ENCODE data around the gene NCKAP5L.

The NCKAP5L gene

GRCh38 chr12:49821373-49822287 lies 6.6 kb downstream of the NCKAP5L start:
- DNase-seq = no peak

- DNase-seq = no peak
Measured at GRCh38 chr12:49819786-49820185, 8.4 kb downstream of the NCKAP5L start.

DNA sequence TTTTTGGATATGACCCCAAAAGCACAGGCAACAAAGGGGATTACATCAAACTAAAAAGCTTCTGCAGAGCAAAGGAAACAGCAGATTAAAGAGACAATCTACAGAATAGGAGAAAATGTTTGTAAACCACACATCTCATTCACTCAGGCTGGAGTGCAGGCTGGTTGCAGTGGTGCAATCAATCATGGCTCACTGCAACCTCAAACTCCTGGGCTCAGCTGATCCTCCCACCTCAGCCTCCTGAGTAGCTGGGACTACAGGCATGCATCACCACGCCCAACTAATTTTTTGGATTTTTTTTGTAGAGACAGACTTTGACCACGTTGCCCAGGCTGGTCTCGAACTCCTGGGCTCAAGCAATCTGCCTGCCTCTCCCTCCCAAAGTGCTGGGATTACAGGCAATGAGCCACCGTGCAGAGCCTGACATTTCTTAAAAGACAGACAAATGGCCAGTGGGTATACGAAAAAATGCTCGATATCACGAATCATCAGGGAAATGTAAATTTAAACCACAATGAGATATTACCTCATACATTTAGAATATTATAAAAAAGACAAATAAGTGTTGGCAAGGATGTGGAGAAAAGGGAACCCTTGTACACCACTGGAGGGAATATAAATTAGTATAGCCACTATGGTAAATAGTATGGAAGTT lies 9.8 kb downstream of the NCKAP5L start:
- DNase-seq = no peak

- no peak for DNase-seq
Measured at GRCh38 chr12:49813131-49813530, 15.1 kb downstream of the NCKAP5L start.

- no peak for DNase-seq
Measured at GRCh38 chr12:49811961-49812401, 16.2 kb downstream of the NCKAP5L start.

DNA sequence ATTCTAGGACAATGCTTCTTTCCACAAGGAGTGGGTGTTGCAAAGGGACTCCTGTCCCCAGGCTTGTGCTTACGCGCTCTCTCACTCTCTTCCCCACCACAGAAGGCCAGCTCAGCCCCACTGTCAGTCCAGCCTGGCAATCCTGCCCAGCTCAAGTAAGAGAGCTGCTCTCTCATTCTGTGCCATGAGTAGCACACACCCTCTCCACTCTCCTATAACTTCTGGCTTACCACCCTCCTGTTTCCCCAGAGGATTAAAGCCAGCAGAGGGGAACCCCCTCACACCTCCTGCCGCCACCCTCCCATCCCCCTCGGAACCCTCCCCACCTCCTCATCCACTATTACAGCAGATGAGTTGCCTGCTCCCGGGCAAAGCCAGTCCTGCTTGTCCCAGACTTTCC lies 17.1 kb downstream of the NCKAP5L start:
- DNase-seq = no peak

DNA sequence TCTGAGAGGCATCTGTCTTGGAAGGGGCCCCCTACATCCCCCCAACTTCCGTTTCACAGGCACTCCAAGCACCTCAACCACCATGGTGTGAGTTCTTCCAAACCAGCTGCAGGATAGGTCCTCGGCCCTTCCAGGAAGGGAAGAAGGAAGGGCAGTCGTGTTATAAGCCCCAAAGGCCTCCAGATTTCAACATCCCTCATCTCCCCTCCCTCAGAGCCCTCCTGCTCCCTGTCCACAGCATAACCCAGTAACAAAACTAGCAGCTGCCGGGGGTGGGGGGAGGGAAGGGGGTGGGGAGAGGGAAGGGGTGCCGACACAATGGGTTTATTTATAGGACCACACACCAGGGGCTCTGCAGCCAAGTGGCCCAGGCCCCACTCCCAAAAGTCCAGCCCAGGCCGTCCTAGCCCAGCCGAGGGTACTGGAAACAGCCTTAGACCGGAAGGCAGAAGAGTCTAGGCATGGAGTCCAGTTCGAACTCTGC lies 18.3 kb downstream of the NCKAP5L start:
- DNase-seq = no peak

GRCh38 chr12:49809381-49809905 lies 18.8 kb downstream of the NCKAP5L start:
- DNase-seq = no peak

DNA sequence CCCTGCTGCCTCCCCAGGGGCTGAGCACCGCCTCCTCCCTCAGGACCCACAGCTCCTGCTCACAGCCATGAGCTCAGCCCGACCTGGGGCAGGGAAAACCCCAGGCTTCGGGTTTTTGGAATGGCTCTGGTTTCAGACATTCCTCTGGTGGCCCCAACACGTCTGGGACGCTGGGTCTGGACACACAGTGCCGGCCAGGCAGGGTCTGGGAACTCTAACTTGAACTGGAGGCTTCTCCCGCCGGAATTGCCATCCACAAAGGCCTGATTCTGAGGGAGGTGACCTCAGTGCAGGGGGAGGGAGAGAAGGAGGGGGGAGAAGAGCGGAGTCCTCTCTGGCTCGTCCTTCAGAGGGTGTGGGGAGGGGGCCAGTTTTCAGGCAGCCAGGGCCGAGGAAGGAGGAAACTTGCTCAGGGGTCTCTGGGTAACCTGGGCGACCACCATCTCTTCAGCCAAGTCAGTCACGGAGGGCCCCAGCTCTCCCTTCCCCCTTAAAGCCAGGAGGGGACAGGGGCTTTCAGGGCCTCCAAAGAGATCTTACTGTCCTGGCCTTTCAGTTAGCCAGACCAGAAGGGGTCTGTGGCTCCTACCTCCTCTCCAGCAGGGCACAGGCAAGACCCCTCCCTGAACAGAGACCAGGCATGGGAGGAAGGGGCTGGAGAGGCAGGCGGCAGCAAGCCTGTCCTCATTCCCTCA lies 19.4 kb downstream of the NCKAP5L start:
- no peak for DNase-seq

DNA sequence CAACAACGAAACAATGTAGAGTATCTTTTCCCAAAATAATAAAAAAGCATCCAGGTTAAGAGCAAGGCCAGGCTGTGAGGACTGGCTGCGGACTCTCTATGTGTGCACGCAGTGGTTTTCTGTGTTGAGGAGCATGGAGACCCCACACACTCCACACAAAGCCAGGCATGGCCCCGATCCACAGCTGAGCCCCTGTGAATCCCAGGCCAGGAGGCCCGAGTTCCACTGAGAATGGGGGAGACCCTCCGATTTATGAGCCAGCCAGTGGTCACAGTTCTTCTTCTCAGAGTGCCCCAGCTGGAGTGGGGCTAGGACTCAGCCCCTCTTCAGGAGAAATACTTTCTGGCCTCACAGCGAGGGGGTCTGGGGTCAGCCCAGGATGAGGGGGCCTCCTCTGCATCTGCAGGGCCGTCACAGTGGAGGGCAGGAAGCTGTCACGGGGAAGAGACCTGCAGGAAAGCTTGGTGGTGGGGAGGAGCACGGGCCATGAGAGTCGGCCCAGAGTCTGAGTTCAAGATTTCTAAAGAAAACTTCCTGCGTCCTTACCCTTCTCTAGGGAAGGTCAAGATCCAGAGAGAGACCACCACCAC lies 20.1 kb downstream of the NCKAP5L start:
- no peak for DNase-seq

DNA sequence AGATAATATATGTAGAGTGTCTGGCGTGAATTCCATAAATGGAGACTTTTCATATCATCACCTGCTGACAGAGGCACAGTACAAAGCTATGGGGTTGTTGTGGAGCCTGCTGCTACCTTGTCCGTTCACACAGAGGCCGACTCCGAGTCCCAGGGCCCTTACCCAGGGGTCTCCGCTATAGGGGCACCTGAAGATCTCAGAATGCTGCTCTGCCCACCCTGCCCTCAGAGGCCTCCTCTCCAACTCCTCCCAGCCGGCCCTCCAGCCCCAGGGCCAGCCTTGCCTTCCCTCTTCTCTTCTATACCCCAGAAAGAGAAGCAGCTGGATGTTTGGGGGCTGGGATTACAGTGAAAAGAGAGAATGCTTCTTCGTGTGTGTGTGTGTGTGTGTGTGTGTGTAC lies 21.3 kb downstream of the NCKAP5L start:
- no peak for DNase-seq

DNA sequence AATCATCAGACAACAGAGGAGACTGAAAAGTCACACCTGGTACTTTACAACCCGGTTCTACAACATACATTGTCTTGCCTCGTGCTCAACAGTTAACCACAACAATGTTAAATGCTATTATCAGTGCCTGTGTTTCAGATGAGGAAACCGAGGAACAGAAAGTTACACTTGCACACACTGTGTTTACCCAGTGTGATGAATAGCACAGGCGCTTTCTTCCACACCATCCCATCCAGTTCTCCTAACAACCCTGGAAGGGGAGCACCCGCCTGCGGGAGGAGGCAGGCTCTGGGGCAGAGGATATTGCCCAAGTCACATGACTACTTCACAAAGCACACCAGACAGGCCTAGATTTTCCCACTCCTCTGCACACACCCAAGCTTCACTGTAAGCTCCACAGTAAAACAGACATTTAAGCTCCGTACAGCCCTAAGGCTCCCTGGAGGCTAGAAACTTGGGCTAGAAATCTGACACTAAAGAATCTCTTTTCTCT lies 21.8 kb downstream of the NCKAP5L start:
- no peak for DNase-seq

DNA sequence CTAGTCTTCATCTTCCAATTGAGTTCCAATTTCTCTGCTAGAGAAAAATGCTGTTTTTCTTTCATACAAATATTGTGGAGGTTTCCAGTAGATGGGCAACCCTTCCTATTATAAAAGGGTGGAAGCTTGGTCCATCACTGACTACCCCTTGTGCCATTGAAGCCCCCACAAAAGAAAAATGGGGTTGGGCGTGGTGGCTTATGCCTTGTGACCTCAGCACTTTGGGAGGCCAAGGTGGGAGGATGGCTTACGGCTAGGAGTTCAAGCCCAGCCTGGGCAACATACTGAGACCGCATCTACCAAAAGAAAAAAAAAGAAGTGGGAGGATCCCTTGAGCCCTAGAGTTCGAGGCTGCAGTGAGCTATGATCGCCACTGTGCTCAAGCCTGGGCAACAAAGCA lies 22.8 kb downstream of the NCKAP5L start:
- no peak for DNase-seq

DNA sequence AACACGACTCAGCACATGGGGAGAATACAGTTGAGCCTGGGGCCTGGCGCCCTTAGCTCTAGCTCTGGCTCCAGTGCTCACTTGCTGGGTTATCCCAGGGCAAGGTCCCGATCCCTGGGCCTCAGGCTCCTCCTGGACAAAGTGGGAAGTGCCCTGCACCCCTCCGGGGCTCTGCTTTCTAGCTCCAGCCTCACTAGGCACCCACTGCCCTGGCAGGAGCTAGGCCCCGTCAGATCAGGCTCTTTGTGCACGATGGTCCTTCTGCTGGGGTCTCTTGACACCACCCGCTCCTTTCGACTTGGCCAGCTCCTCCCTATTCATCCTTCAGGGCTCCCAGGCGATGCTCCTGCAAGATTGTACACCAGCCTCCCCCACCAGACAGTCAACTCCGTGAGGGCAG lies 23.4 kb downstream of the NCKAP5L start:
- DNase-seq = no peak

DNA sequence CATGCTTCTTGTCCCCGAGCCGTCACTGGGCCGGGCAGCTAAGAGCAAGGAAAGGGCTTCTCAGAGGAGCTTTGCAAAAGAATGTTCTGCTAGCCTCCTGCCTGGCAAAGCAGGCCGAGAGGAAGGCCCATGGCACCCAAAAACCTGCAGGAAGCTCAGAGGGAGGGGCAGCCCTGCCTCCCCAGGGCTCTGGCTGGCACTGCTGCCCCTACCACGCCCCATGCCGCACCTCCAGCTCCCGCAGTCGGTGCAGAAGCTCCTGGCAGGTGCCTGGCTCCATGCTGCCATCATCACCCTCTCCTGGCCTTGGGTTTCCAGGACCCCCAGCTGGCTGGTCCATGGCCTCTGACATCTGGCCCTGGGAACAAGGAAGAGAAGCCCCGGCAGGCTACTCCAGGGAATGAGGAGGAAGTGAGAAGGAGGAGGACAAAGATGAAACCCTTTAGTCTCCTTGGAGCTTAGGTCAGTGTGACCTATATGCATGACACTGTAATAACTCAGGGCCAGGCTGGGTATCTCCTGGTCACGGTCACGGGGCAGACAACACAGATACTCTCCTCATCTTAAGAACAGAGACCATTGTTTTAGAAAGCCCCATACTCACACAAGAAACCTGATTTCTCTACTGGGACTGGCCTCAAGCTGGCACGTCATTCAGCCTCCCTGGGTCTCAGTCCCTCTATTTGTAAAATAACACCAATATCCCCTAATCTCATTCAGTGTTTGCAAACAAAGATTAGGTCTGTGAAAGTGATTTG lies 24.3 kb downstream of the NCKAP5L start:
- no peak for DNase-seq

DNA sequence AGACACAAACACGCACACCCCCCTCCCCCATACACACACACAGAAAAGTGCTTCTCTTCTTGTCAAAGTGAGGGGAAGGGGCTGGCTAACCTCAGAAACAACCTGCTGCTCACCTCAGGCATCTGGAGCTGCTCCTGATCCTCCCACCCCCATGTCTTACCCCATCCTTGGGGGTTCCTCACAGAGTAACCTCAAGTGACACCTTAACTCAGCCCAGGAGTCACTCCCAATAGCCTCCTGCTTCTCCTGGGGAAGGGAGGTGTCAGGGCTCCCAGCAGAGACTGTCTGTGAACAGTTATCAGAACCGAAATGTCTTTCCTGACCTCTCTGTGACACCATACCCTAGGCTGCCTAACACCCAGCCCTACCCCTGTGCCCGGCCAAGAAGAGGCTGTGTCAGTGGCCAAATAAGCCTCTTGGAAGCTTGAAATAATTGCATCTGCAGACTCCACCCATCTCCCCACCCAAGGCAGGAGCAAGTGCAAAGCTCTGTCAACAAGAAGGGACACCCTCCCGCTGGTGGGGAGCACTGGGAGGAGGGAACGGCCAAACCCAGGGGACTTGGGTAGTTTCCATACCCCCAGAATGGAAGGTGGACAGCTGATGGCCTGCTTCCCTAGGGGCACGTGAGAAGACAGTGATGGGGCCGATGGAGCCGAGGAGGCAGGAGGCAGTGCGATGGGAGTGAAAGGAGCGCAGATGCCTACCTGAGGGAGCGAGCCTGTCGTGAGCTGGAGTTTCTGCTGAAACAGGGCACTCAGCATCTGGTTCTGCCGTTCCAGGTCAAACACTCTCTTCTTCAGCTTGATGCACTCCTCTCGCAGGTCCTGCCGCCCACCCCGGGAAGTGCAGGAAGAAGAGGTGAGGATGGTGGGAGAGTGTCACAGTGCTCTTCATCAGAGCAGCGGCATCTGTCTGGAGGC lies 26.8 kb downstream of the NCKAP5L start:
- no peak for DNase-seq

- DNase-seq = no peak
Measured at GRCh38 chr12:49800421-49801140, 27.6 kb downstream of the NCKAP5L start.

DNA sequence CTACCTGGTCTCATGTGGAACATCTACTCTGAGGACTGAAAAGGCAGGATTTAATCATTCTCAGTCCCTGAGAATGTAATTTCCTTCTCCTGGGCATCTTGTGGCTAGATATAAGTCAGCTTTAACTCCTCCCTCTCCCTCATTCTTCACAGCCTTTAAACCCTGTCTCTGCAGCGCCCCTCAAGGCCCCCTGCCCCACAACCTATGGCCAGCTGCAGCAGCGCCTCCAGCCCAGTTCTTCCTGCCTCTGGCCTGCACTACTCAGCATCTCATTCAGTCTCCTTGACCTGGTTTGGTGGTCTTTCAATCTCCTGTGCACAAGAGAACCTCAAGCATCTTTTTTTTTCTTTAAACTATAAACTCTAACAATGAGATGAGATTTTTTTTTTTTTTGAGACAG lies 29.3 kb downstream of the NCKAP5L start:
- no peak for DNase-seq

DNA sequence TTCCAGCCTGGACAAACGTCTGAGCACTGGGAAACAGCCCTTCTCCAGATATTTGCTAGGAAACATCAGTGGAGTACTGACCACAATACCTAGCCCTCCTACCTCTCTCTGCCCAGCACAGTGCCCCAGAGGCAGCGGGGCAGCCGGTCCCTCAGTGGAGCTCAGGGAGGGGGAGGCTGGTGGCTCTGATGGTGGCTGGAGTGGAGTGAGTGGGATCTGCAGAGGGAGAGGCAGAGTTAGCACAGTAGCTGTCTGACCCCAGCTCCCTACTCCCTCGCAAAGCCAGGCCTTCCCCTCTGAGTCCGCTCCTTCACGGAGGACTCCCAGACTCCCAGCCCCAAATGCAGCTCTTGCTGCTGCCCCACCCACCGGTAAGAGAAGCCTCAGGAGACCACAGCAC lies 30.0 kb downstream of the NCKAP5L start:
- no peak for DNase-seq

- DNase-seq = no peak
Measured at GRCh38 chr12:49797449-49797776, 30.8 kb downstream of the NCKAP5L start.

Measured in stimulated activated CD4-positive, alpha-beta T cell treated with anti-CD3 and anti-CD28 coated beads, Interleukin-12 subunit alpha, Interleukin-12 subunit beta, amount 100 ng/mL, for 4 hours (primary cell).